B cell (primary cell): Measurements from ENCODE around the gene DCP2. TPM values are rescaled to one million over a fixed set of nuclear protein-coding genes. Genes with fewer than 3 reads are reported as not detected.

Source experiments
- ATAC-seq: fragments of 200-7000 bp; cut with Tn5 transposase; one replicate; pipeline ENCODE4 v1.10.0; 2021; ENCODE audit warnings: low read depth, mild to moderate bottlenecking, moderate number of reproducible peaks, moderate library complexity
- CTCF ChIA-PET: fragments of 350-600 bp; sonication (Branson Sonifier 250); formaldehyde crosslinking; loops from one replicate; lab custom pipeline; 2021; ENCODE audit warnings: antibody characterized with exemption, inconsistent platforms; lab: Charles Lee
- POLR2A ChIA-PET: fragments of 350-600 bp; sonication (Branson Sonifier 250); formaldehyde crosslinking; loops from one replicate; lab custom pipeline; 2021; ENCODE audit warnings: antibody characterized with exemption; lab: Charles Lee
- DNase-seq: peaks from one replicate; pipeline ENCODE4 v3.0.0; 2013
- H2AFZ ChIP-seq: 2 replicates; pipeline ENCODE4 v1.6.1; 2012; ENCODE audit warnings: mild to moderate bottlenecking, low read depth, low read length; ENCODE audit not compliant: insufficient read depth, poor library complexity, severe bottlenecking
- H3K27ac ChIP-seq, 2 donors: 1 replicate in 1 of 2; 2 replicates in 1 of 2; pipeline ENCODE4 v1.5.1; 2012 to 2013; ENCODE audit warnings: low read length in 2 of 2, mild to moderate bottlenecking in 2 of 2, moderate library complexity in 1 of 2
- H3K27me3 ChIP-seq, 4 experiments: fragments of 200-600 bp in 1 of 4; sonication (generic) in 1 of 4; replicated peaks in 1 of 4; 1 replicate in 2 of 4; 2 replicates in 2 of 4; pipeline versions ENCODE4 v1.6.1 to v1.7.0; 2013 to 2016; ENCODE audit warnings: low read length in 3 of 4, mild to moderate bottlenecking in 2 of 4, mixed read lengths in 1 of 4, moderate library complexity in 1 of 4; ENCODE audit not compliant: insufficient read depth in 4 of 4, control insufficient read depth in 3 of 4; ENCODE audit errors: control extremely low read depth in 1 of 4
- H3K36me3 ChIP-seq, 2 experiments: replicated peaks in 1 of 2; 1 replicate in 1 of 2; 2 replicates in 1 of 2; pipeline versions ENCODE4 v1.6.1 to v1.7.1; 2013; ENCODE audit warnings: low read length in 1 of 2; ENCODE audit not compliant: insufficient read depth in 2 of 2, control insufficient read depth in 1 of 2; ENCODE audit errors: control extremely low read depth in 1 of 2, extremely low read depth in 1 of 2
- H3K4me1 ChIP-seq, 2 donors: fragments of 200-600 bp in 1 of 2; sonication (generic) in 1 of 2; 1 replicate in 1 of 2; 2 replicates in 1 of 2; pipeline versions ENCODE4 v1.5.1 to v1.6.1; 2013 to 2017; ENCODE audit warnings: low read length in 2 of 2; ENCODE audit not compliant: control insufficient read depth in 2 of 2, insufficient read depth in 2 of 2
- H3K4me2 ChIP-seq: replicated peaks from 2 replicates; pipeline ENCODE3; 2012; ENCODE audit warnings: mild to moderate bottlenecking, low read depth, low read length; ENCODE audit not compliant: poor library complexity, severe bottlenecking
- H3K4me3 ChIP-seq, 5 experiments: fragments of 200-600 bp in 1 of 5; sonication (generic) in 1 of 5; 1 replicate in 3 of 5; 2 replicates in 2 of 5; pipeline versions ENCODE4 v1.5.1 to v1.7.0; 2011 to 2016; ENCODE audit warnings: low read length in 4 of 5, mild to moderate bottlenecking in 4 of 5, low read depth in 2 of 5, control low read depth in 1 of 5, moderate library complexity in 1 of 5; ENCODE audit not compliant: insufficient read depth in 1 of 5; ENCODE audit errors: control extremely low read depth in 1 of 5, extremely low read depth in 1 of 5
- H3K79me2 ChIP-seq: fragments of 200-600 bp; sonication (generic); one replicate; pipeline ENCODE4 v1.6.0; 2016; ENCODE audit warnings: low read length; ENCODE audit not compliant: control insufficient read depth, insufficient read depth
- H3K9ac ChIP-seq: fragments of 200-600 bp; sonication (generic); 2 replicates; pipeline ENCODE4 v1.6.1; 2017; ENCODE audit warnings: mild to moderate bottlenecking, low read length, moderate library complexity
- H3K9me3 ChIP-seq, 3 donors: one replicate each; pipeline versions ENCODE4 v1.6.1 to v1.7.1; 2013; ENCODE audit warnings: low read length in 2 of 3; ENCODE audit not compliant: control insufficient read depth in 2 of 3, insufficient read depth in 1 of 3; ENCODE audit errors: control extremely low read depth in 1 of 3
- H4K20me1 ChIP-seq: 2 replicates; pipeline ENCODE4 v1.6.0; 2012; ENCODE audit warnings: mild to moderate bottlenecking, low read length; ENCODE audit not compliant: insufficient read depth, control insufficient read depth, poor library complexity, severe bottlenecking
- H3K27ac Mint-ChIP-seq: one replicate; pipeline ENCODE4 v1.8.0; 2021; ENCODE audit warnings: mixed read lengths
- H3K27me3 Mint-ChIP-seq: one replicate; pipeline ENCODE4 v1.8.0; 2021; ENCODE audit warnings: mixed read lengths
- H3K4me1 Mint-ChIP-seq: one replicate; pipeline ENCODE4 v1.8.0; 2021; ENCODE audit warnings: mixed read lengths
- H3K4me3 Mint-ChIP-seq: one replicate; pipeline ENCODE4 v1.8.0; 2021; ENCODE audit warnings: mixed read lengths
- H3K9me3 Mint-ChIP-seq: one replicate; pipeline ENCODE4 v1.8.0; 2022; ENCODE audit warnings: mixed read lengths; ENCODE audit not compliant: insufficient read depth
- CTCF ChIP-seq: fragments of 200-600 bp; IDR thresholded peaks from one replicate; pipeline ENCODE4 v1.8.0; 2022; ENCODE audit warnings: antibody characterized with exemption, mild to moderate bottlenecking
- EZH2 ChIP-seq: IDR thresholded peaks from 2 replicates; pipeline ENCODE4 v1.6.1; 2012; ENCODE audit warnings: borderline replicate concordance, low read depth, mild to moderate bottlenecking, moderate library complexity, low read length; ENCODE audit not compliant: insufficient read depth, poor library complexity, severe bottlenecking
- WGBS: methylation state at CpG from one replicate; pipeline ENCODE4 v1.1.5; 2013; ENCODE audit warnings: missing lambda C conversion rate; ENCODE audit not compliant: insufficient coverage; 5-methylcytosine and 5-hydroxymethylcytosine counted together
- intact Hi-C: fragments of 100-400 bp; cut with micrococcal nuclease; formaldehyde crosslinking; loops from one replicate; pipeline ENCODE4 v1.10.0; 2022
- polyA plus RNA-seq: library from polyadenylated mRNA; depleted of rRNA; stranded (reverse); fragments of >200 nt; gene quantifications from 2 replicates; pipeline ENCODE4 v1.2.3, GENCODE V29; 2012
- total RNA-seq, 2 donors: library from RNA; stranded (reverse); fragments of 120-200 nt in 1 of 2; gene quantifications; 1 replicate in 1 of 2; 2 replicates in 1 of 2; pipeline versions ENCODE4 v1.2.3 to v1.2.4, GENCODE V29; 2013 to 2022

Gene DCP2
- total and polyA plus RNA-seq, 2 donors (not counting 1 experiment from before 2014, with no cell fraction given): 17.9 to 73.1 TPM

GRCh38 chr5:113027431-113027830 is 50.8 kb downstream of the DCP2 start:
- Mint-ChIP-seq H3K9me3 (no peaks in the 10 kb centered on the region), H3K4me1 (peaks cover 10% of the 10 kb centered on the region), H3K4me3 (no peak overlapping the region), H3K27ac (no peak overlapping the region), H3K27me3 (no peaks in the 10 kb centered on the region)
- ChIA-PET POLR2A (no interaction called here), CTCF (no interaction called here)
- intact Hi-C loops: no loop called here
- Histone ChIP-seq H3K27me3 (no peaks in the 10 kb centered on the region), H3K9me3 (no peaks in the 10 kb centered on the region), H4K20me1 (no peaks in the 10 kb centered on the region), H3K27ac (no peak overlapping the region), H3K4me3 (no peak overlapping the region), H3K79me2 (no peaks in the 10 kb centered on the region), H3K9ac (no peak overlapping the region), H3K4me1 (peaks cover 7 to 8% of the 10 kb centered on the region in 2 donors), H3K4me2 (no peak overlapping the region), H2AFZ (no peak overlapping the region), H3K36me3 (no peaks in the 10 kb centered on the region)
- DNase-seq: no peak
- WGBS: 93% methylated on average over 5 of the region's 5 CpGs
- TF ChIP-seq CTCF: no peak
- ATAC-seq: no peak

GRCh38 chr5:113029614-113030013 is 53.0 kb downstream of the DCP2 start:
- Histone ChIP-seq H3K4me1 (no peaks in the 10 kb centered on the region), H3K79me2 (no peaks in the 10 kb centered on the region), H3K9me3 (no peaks in the 10 kb centered on the region), H3K9ac (no peak overlapping the region), H2AFZ (no peak overlapping the region), H3K4me2 (no peak overlapping the region), H3K36me3 (no peaks in the 10 kb centered on the region), H4K20me1 (no peaks in the 10 kb centered on the region), H3K4me3 (no peak overlapping the region), H3K27ac (no peak overlapping the region), H3K27me3 (no peaks in the 10 kb centered on the region)
- Mint-ChIP-seq H3K27ac (no peak overlapping the region), H3K4me1 (peaks cover 3% of the 10 kb centered on the region), H3K27me3 (no peaks in the 10 kb centered on the region), H3K9me3 (no peaks in the 10 kb centered on the region), H3K4me3 (no peak overlapping the region)
- TF ChIP-seq CTCF (no peak), EZH2 (no peak)
- WGBS: 94% methylated on average over 2 of the region's 6 CpGs
- POLR2A ChIA-PET: no interaction called here
- DNase-seq (no peak), ATAC-seq (no peak)
- intact Hi-C loops: no loop called here
- CTCF ChIA-PET: no interaction called here
